GM12878 (cell line): ENCODE measurements around the gene MLEC. TPM values are rescaled to one million over a fixed set of nuclear protein-coding genes. Genes with fewer than 3 reads are reported as not detected.

Experiments used
- RAD21 ChIP-seq: IDR thresholded peaks from 2 replicates; pipeline ENCODE4 v1.6.1; 2011; ENCODE audit warnings: mild to moderate bottlenecking, low read depth, low read length, moderate library complexity; ENCODE audit not compliant: insufficient read depth
- SMARCA5 ChIP-seq: fragments of 450-650 bp; IDR thresholded peaks from 2 replicates; pipeline ENCODE4 v1.6.1; 2017; ENCODE audit warnings: mild to moderate bottlenecking
- SUZ12 ChIP-seq: fragments of 200-600 bp; sonication (generic); IDR thresholded peaks from one replicate; pipeline ENCODE4 v1.6.1; 2018; ENCODE audit warnings: antibody characterized with exemption, mild to moderate bottlenecking; ENCODE audit not compliant: unreplicated experiment
- WRNIP1 ChIP-seq: IDR thresholded peaks from 2 replicates; pipeline ENCODE4 v1.6.1; 2011; ENCODE audit warnings: low read depth, low read length, improper control_type of control experiment, borderline replicate concordance
- ZNF384 ChIP-seq: IDR thresholded peaks from 2 replicates; pipeline ENCODE4 v1.6.1; 2012; ENCODE audit warnings: low read depth, mild to moderate bottlenecking, low read length, improper control_type of control experiment, borderline replicate concordance
- polyA plus RNA-seq, 11 experiments: library from polyadenylated mRNA; depleted of rRNA in 4 of 11; unstranded in 6 of 11; stranded (reverse) in 5 of 11; fragments of >200 nt; fragmentation: Nextera tagmentation in 4 of 11; fragmentation: Illumina TruSeq in 1 of 11; extraction: Ambion mirVana in 4 of 11; extraction: Trizol in 1 of 11; gene quantifications; 1 replicate in 1 of 11; 2 replicates in 10 of 11; pipeline versions ENCODE4 v1.2.1 to v1.2.3, GENCODE V29; 2011 to 2016; ENCODE audit warnings: inconsistent platforms in 2 of 11, missing spikeins in 2 of 11, low read depth in 1 of 11
- total RNA-seq, 4 experiments: library from RNA; depleted of rRNA in 3 of 4; stranded (reverse); fragments of >200 nt in 3 of 4; fragmentation: Illumina TruSeq in 1 of 4; extraction: Trizol in 1 of 4; gene quantifications; 2 replicates each; pipeline versions ENCODE4 v1.2.1 to v1.2.3, GENCODE V29; 2013 to 2021
- TF ChIP-seq, protein P1 (sequence below): fragments of 450-650 bp; IDR thresholded peaks from 2 replicates; pipeline ENCODE4 v1.6.1; 2017; ENCODE audit warnings: antibody characterized with exemption, mild to moderate bottlenecking, moderate library complexity
- TF ChIP-seq, protein P2 (sequence below): fragments of 450-650 bp; formaldehyde crosslinking; IDR thresholded peaks from 2 replicates; pipeline ENCODE4 v1.5.0; 2022; ENCODE audit warnings: mild to moderate bottlenecking, missing genetic modification characterization
- TF ChIP-seq, protein P3 (sequence below), 3 experiments: IDR thresholded peaks in 2 of 3; conservative IDR thresholded peaks in 1 of 3; 2 replicates each; pipeline ENCODE4 v1.5.1; 2011; ENCODE audit warnings: low read depth in 3 of 3, low read length in 3 of 3, mild to moderate bottlenecking in 3 of 3, control low read depth in 2 of 3, moderate library complexity in 2 of 3, inconsistent platforms in 1 of 3, mixed read lengths in 1 of 3; ENCODE audit not compliant: control insufficient read depth in 2 of 3, insufficient read depth in 1 of 3; ENCODE audit errors: extremely low read depth in 1 of 3
- TF ChIP-seq, protein P4 (sequence below): fragments of 450-650 bp; IDR thresholded peaks from 2 replicates; pipeline ENCODE4 v1.6.1; 2018; ENCODE audit warnings: borderline replicate concordance, mild to moderate bottlenecking; ENCODE audit not compliant: partially characterized antibody
- TF ChIP-seq, protein P5 (sequence below): fragments of 450-650 bp; IDR thresholded peaks from 2 replicates; pipeline ENCODE4 v1.6.1; 2016; ENCODE audit warnings: mild to moderate bottlenecking

Gene MLEC
- total and polyA plus RNA-seq, 10 of the 15 experiments (the other 5 are each of a cell fraction or from before 2014, with no cell fraction given) = 26.7 to 172 (median 103) TPM

DNA sequence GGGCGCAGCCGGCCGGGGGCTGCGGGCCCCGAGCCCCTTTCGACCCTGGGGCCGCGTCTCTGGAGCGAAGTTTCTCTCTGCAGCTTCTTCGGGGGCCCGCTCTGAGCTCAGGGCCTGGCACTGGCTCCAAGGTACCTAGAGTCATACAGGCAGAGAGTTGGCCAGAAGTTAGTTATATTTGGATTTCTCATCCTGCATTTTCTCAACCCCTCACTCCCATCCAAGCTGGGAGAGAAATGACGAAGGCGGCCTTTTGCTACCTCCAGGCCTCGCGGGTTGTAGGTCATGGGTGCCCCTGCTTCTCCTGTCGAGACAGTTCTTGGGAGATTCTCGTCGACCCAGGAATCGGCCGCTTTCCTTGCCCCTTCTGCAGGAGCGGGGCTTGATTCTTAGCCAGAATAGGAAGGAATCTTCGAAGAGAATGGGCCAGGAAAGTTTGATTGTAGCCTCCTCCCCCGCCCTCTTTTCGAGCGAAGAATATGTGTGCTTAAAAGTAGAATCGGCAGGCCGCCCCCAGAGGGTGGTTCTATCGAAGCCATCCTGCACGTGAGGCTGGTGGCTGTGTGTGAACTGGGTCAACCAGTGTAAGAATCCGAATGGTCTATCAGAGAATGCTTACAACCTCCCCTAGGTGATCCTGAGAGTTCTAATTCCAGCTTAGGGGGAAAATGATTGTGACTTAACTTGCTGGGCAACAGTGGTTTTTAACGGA lies 785 bp downstream of the MLEC start (continued):
- TF ChIP-seq, protein P1, sequence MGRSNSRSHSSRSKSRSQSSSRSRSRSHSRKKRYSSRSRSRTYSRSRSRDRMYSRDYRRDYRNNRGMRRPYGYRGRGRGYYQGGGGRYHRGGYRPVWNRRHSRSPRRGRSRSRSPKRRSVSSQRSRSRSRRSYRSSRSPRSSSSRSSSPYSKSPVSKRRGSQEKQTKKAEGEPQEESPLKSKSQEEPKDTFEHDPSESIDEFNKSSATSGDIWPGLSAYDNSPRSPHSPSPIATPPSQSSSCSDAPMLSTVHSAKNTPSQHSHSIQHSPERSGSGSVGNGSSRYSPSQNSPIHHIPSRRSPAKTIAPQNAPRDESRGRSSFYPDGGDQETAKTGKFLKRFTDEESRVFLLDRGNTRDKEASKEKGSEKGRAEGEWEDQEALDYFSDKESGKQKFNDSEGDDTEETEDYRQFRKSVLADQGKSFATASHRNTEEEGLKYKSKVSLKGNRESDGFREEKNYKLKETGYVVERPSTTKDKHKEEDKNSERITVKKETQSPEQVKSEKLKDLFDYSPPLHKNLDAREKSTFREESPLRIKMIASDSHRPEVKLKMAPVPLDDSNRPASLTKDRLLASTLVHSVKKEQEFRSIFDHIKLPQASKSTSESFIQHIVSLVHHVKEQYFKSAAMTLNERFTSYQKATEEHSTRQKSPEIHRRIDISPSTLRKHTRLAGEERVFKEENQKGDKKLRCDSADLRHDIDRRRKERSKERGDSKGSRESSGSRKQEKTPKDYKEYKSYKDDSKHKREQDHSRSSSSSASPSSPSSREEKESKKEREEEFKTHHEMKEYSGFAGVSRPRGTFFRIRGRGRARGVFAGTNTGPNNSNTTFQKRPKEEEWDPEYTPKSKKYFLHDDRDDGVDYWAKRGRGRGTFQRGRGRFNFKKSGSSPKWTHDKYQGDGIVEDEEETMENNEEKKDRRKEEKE = no peak
- TF ChIP-seq, protein P2, sequence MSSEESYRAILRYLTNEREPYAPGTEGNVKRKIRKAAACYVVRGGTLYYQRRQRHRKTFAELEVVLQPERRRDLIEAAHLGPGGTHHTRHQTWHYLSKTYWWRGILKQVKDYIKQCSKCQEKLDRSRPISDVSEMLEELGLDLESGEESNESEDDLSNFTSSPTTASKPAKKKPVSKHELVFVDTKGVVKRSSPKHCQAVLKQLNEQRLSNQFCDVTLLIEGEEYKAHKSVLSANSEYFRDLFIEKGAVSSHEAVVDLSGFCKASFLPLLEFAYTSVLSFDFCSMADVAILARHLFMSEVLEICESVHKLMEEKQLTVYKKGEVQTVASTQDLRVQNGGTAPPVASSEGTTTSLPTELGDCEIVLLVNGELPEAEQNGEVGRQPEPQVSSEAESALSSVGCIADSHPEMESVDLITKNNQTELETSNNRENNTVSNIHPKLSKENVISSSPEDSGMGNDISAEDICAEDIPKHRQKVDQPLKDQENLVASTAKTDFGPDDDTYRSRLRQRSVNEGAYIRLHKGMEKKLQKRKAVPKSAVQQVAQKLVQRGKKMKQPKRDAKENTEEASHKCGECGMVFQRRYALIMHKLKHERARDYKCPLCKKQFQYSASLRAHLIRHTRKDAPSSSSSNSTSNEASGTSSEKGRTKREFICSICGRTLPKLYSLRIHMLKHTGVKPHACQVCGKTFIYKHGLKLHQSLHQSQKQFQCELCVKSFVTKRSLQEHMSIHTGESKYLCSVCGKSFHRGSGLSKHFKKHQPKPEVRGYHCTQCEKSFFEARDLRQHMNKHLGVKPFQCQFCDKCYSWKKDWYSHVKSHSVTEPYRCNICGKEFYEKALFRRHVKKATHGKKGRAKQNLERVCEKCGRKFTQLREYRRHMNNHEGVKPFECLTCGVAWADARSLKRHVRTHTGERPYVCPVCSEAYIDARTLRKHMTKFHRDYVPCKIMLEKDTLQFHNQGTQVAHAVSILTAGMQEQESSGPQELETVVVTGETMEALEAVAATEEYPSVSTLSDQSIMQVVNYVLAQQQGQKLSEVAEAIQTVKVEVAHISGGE (CRISPR knock-in tag) = no peak
- TF ChIP-seq SUZ12 (no peak), RAD21 (no peak), ZNF384 (no peak), WRNIP1 (0 out of 2 replicates have a peak, but pooled peaks have one; percentile 26), SMARCA5 (0 out of 2 replicates have a peak, but pooled peaks have one; percentile 4)
- TF ChIP-seq, protein P3, sequence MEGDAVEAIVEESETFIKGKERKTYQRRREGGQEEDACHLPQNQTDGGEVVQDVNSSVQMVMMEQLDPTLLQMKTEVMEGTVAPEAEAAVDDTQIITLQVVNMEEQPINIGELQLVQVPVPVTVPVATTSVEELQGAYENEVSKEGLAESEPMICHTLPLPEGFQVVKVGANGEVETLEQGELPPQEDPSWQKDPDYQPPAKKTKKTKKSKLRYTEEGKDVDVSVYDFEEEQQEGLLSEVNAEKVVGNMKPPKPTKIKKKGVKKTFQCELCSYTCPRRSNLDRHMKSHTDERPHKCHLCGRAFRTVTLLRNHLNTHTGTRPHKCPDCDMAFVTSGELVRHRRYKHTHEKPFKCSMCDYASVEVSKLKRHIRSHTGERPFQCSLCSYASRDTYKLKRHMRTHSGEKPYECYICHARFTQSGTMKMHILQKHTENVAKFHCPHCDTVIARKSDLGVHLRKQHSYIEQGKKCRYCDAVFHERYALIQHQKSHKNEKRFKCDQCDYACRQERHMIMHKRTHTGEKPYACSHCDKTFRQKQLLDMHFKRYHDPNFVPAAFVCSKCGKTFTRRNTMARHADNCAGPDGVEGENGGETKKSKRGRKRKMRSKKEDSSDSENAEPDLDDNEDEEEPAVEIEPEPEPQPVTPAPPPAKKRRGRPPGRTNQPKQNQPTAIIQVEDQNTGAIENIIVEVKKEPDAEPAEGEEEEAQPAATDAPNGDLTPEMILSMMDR (IDR thresholded peaks at IDR 0.05 in 2 of 3, conservative IDR thresholded peaks at IDR 0.05 in 1 of 3; ENCODE audit: control insufficient read depth in 2 of 3, extremely low read depth in 1 of 3, insufficient read depth in 1 of 3, low read depth in 3 of 3, low read length in 3 of 3) = 0 out of 6 replicates have a peak, but pooled peaks of 1 of the 3 experiments have one; percentile 4
- TF ChIP-seq, protein P4, sequence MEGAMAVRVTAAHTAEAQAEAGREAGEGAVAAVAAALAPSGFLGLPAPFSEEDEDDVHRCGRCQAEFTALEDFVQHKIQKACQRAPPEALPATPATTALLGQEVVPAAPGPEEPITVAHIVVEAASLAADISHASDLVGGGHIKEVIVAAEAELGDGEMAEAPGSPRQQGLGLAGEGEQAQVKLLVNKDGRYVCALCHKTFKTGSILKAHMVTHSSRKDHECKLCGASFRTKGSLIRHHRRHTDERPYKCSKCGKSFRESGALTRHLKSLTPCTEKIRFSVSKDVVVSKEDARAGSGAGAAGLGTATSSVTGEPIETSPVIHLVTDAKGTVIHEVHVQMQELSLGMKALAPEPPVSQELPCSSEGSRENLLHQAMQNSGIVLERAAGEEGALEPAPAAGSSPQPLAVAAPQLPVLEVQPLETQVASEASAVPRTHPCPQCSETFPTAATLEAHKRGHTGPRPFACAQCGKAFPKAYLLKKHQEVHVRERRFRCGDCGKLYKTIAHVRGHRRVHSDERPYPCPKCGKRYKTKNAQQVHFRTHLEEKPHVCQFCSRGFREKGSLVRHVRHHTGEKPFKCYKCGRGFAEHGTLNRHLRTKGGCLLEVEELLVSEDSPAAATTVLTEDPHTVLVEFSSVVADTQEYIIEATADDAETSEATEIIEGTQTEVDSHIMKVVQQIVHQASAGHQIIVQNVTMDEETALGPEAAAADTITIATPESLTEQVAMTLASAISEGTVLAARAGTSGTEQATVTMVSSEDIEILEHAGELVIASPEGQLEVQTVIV = no peak
- TF ChIP-seq, protein P5, sequence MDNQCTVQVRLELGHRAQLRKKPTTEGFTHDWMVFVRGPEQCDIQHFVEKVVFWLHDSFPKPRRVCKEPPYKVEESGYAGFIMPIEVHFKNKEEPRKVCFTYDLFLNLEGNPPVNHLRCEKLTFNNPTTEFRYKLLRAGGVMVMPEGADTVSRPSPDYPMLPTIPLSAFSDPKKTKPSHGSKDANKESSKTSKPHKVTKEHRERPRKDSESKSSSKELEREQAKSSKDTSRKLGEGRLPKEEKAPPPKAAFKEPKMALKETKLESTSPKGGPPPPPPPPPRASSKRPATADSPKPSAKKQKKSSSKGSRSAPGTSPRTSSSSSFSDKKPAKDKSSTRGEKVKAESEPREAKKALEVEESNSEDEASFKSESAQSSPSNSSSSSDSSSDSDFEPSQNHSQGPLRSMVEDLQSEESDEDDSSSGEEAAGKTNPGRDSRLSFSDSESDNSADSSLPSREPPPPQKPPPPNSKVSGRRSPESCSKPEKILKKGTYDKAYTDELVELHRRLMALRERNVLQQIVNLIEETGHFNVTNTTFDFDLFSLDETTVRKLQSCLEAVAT = peak; percentile 40; the same call in 1 of the 2 replicates
